DMS53 treated with DMSO at 0.1 percent for 48 hours (cell line): Measurements from ENCODE around the gene DCP1A.
"Not testable (repeated sequence)": the region's sequence is repeated elsewhere in the genome, so short reads cannot be mapped to it uniquely, and the experiment has no call there.

ENCODE experiments used
- DNase-seq: peaks from one replicate; lab custom pipeline; 2025; ENCODE audit not compliant: unreplicated experiment; lab: John Stamatoyannopoulos, UW

Gene DCP1A

GRCh38 chr3:53329897-53330296 lies 17.4 kb downstream of the DCP1A start:
- no peak for DNase-seq

DNA sequence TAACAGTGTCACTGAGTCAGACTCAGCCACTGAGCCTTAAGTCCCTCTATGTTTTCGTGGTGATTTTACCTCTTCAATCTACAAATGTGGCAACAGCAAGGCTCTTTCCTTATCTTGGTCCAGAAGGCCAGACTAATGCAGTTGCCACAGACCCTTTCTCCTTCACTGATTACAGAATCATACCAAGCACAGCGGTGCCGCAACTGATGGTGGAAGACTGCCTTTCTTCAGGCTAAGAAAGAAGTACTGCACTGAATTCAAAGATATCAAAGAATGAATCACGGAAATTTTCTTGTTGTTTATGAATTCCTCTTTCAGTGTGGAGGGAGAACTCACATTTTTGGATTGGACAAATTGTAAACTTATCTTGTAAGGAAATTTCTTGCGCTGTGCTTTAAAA lies 18.6 kb downstream of the DCP1A start:
- no peak for DNase-seq

- DNase-seq = not testable (repeated sequence)
These were observed 19.4 kb downstream of the DCP1A start for GRCh38 chr3:53327986-53328385.

DNA sequence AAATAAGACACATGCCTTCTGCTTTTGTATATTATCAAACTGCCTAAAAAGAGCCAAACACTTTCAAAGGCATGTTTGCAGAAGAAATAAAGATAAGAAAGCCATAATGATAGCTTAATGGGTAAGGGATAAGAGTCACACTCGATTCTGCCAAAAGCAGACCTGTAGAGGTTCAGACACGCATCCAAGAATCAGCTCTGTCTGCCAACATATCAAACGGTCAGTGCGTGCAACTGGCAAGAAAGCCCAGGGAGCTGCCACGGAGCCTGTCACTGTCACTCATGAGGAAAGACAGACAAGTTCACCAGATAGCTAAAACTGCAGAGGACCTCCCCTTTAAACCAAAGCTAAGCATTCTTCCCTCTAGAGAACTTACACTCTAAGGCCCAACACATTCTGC lies 23.2 kb downstream of the DCP1A start:
- DNase-seq = no peak

DNA sequence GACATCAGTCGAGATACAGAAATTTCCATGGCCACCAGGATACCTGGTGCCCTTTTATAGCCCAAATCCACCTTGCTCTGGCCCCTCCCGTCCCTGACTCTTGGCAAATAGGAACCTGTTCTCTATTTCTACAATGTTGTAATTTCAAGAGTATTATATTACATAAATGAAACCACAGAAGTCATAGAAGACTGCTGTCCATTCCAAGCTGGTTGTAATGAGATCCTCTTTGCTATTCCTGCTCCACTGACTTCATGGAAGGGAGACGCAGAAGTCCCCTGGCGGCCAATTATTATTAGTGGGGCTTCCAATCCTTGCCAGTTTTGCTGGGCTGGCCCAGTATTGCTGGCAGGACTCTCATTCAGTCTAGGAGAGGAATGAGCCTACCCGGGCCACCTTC lies 26.6 kb downstream of the DCP1A start:
- no peak for DNase-seq

- no peak for DNase-seq
These were observed 28.8 kb downstream of the DCP1A start for GRCh38 chr3:53318522-53318921.

DNA sequence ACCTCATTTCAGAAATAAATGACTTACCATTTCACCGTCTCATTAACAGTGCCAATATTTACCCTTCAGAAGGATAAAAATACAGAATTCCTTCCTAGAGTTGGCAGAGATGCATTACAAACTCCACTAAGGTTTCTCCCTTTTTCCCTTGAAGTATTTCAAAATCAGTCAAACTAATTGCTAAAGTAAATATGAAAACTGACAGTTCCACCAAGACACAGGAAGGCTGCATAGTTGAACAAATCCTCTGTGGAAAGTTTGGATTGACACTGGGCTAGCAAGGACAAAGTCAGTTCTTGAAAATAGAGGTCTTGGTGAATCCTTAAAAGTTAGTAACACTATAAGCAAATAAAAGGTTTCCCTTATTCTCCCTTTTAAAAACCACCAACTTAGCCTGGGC lies 34.5 kb downstream of the DCP1A start:
- no peak for DNase-seq

DNA sequence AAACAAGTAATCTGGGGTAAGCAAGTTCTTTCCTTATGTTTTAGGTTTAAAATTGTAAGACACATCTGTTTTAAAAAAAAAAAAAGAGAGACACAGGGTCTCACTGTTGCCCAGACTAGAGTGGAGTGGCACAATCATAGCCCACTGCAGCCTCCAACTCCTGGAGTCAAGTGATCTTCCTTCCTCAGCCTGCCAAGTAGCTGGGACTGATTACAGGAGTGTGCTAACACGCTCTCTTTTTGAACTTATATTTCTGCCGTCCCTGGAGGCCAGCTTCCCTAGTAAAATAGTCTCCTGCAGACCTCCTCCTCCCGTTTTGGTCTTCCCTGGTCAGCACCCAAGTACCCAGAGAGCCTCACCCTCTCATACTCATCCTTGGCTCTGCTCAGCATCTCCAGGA lies 35.5 kb downstream of the DCP1A start:
- no peak for DNase-seq

DNA sequence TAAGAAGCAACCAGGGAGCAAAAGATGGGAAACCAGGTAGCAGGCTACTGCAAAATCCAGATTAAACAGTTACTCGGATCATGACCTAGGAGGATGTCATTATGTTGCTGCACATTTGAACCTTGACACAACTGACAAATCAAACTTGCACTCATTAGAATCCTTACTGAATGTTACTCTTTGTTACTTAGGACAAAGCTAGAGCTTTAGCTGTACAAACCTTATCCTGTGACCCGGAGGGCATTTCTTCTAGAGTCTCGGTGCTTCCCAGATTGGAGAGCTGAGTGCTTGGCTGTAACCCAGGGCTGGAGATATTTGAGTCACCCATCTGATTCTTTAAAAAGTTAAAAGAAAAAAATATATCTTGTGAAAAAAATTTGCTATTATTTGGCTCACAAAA lies 43.4 kb downstream of the DCP1A start:
- no peak for DNase-seq

GRCh38 chr3:53303549-53303948 lies 43.8 kb downstream of the DCP1A start:
- DNase-seq = no peak

DNA sequence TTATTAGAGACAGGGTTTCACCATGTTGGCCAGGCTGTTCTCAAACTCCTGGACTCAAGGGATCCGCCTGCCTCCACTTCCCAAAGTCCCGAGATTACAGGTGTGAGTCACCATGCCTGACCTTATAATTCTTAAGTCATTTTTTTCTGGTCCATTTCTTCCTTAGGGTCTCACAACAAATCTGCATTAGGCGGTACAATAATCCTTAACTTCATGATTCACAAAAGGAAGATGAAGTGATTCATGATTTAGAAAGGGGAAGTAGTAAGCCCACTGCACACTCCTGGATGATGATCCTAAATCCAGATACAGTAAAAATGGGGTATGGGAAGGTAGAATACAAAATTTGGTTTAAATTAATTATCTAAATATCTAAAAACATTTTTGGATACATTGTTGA lies 46.5 kb downstream of the DCP1A start:
- no peak for DNase-seq

DNA sequence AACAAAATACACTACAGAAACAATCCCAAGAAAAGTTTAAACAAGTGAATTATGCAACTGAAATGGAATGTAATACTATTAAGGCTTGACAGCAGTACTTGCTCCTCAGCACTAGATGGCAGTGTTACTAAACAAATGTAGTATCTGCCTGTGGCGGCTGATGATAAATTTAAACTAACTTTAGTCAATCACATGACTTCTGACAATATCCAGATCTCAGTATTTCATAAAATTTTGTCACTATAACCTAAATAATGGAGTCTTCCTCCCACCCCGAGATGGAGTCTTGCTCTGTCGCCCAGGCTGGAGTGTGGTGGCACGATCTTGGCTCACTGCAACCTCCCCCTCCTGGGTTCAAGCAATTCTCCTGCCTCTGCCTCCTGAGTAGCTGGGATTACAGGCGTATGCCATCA lies 47.7 kb downstream of the DCP1A start:
- DNase-seq = not testable (repeated sequence)

DNA sequence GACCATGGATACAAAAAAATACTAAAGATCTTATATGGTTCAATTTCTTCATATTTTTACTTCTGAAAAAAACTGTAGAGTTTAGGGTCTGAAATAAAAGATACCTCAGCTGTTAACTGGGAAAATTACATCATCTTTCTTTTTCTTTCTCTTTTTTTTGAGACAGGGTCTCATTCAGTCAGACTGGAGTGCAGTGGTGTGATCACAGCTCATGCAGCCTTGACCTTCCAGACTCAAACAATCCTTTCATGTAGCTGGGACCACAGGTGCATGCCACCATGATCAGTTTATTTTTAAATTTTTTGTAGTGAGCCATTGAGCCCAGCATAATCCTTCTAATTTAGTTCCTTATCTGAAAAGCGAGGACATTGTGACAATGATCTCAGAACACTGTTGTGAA lies 51.9 kb downstream of the DCP1A start:
- no peak for DNase-seq

GRCh38 chr3:53293867-53294266 lies 53.5 kb downstream of the DCP1A start:
- DNase-seq = no peak

DNA sequence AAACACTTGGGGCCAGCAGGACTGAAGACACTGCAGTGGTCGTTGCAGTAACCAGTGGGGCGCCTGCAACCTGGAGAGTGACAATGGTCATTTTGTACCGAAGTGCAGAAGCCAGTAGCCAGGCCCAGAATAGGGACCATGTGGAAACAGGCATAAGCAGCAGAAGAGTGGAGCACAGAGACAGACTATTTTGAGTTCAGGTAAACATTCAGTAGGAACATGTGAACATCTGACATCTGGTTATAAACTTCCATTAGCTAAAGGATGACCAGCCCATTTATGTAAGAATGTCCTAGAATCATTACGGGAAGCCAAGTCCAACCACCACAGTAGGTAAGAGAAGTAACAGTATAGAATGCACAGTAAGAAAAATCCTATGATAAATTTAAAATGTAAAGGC lies 59.1 kb downstream of the DCP1A start:
- DNase-seq = no peak

GRCh38 chr3:53287131-53287629 lies 60.2 kb downstream of the DCP1A start:
- no peak for DNase-seq

GRCh38 chr3:53286727-53287126 lies 60.6 kb downstream of the DCP1A start:
- DNase-seq = no peak

DNA sequence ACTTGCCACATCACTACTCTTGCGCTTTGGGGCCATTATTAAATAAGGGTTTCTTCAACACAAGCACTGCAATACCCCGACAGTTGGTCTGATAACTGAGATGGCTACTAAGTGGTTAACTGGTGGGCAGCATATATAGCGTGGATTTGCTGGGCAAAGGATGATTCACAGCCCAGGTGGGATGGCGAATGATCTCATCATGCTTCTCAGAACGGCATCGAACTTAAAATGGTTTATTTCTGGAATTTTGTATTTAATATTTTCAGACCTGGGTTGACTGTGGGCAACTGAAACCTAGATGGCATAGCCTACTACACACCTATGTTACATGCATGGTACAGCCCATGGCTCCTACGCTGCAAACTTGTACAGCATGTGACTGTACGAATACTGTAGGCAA lies 64.8 kb downstream of the DCP1A start:
- no peak for DNase-seq

DNA sequence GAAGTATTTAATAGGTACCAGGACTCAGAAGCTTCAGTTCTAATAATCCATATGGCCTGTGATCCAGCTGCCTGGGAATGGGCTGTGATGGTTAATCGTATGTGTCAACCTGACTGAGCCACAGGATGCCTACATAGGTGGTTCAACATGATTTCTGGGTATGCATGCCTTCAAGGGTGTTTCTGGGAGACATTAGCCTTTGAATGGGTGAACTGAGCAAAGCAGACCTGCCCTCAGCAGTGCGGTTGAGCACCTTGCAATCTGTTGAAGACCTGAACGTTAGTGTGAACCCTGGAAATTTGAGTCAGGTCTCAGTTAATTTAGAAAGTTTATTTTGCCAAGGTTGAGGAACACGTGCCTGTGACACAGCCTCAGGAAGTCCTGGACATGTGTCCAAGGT lies 68.7 kb downstream of the DCP1A start:
- no peak for DNase-seq

DNA sequence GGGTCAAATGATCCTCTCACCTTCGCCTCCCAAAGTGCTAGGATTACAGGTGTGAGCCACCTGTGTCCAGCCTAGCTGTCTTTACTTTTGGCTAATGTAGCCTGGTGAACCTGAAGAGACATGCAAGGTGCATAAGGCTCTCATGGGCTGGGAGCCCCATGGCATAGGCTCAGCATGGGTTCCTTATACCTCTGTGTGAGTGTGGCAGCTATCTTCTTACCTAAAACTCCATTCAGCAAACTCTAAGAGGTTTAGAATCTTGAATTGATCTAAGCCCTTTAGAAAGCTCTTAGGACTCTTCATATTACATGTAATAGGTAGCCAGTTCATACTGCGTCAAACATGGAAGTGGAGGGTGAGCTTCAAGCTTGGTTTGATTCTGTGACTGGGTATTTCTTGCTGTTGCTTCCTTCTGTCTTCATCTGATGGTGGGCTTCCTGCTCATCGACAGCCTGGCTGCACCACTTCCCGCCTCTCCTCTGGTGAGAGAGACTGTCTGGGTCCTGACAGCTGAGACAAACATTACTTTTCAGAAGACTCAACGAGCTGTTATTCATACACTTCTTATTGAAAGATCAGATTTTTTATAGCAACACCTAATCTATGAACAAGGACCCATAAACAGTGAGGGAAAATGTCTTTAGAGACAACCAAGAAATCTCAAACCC lies 72.3 kb downstream of the DCP1A start:
- no peak for DNase-seq

GRCh38 chr3:53273146-53273670 lies 74.1 kb downstream of the DCP1A start:
- DNase-seq = no peak

DNA sequence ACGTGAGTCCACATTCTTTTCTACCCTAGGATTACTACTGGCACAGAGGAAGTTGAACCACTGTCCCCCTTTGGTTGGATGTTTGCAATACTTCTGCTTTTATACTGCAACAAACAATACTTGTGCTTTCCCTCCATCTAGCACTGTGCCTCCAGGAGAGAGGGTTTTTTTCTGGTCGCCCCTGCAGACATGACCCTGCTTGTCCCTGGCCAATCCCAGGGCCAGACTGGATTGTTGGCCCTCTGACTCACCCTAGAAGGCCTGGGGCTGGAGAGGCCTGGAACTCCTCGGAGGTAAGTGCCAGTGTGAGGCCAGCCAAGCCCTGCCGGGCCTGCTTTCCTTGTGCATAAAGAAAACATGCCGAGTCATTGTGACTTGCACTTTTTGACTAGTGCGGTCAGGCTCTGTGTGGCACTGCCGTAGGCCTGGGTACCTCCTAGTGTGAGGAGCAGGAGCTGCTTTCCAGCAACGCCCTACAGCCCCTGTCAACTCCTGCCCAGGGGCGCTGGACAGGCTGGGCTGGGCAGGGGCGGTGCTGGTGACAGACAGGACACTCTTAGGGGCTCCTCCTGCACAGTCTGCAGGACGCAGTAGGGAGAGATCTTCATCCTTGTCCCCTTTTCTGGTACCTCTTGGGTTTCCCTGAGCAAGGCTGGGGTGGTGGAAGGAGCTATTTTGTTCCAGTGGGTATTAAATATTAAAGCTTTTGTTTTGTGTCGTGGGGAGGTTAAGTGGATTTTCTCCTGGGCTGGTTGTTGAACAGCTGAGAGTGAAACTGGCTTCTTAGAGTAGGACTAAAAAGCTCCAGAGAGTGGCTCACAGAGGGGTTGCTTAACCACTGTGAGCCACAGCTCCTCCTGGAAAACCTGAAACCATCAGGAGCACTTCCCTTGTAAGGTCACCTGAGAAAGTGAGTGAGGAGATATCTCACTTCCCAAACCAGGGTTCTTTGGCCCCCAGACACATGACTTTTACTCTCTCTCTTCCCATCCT lies 77.2 kb downstream of the DCP1A start:
- peak; percentile 59 for DNase-seq
